Neural progenitor cell (in vitro differentiated cells): Measurements from ENCODE around the gene SAPCD2.

Experiments
- CTCF ChIP-seq: fragments of 200-600 bp; sonication (generic); IDR thresholded peaks from 2 replicates; pipeline ENCODE4 v1.5.1; 2017; ENCODE audit warnings: antibody characterized with exemption, mild to moderate bottlenecking
- EZH2 ChIP-seq: fragments of 200-600 bp; sonication (generic); IDR thresholded peaks from 2 replicates; pipeline ENCODE4 v1.6.1; 2017; ENCODE audit warnings: antibody characterized with exemption, mild to moderate bottlenecking, moderate library complexity
- EZH2phosphoT487 ChIP-seq: fragments of 200-600 bp; sonication (generic); IDR thresholded peaks from 2 replicates; pipeline ENCODE4 v1.6.1; 2017; ENCODE audit warnings: antibody characterized with exemption

- TF ChIP-seq CTCF: no peak
- no peak for TF ChIP-seq EZH2phosphoT487
- TF ChIP-seq EZH2: no peak
Observed at GRCh38 chr9:137095664-137096517, 25.5 kb upstream of the SAPCD2 start.
